Activated CD4-positive, alpha-beta T cell treated with anti-CD3 and anti-CD28 coated beads, Interleukin-2, amount 10 ng/mL, durations not matched to agents 24 days and 14 days (primary cell): ENCODE measurements around the gene L3MBTL1. TPM values are rescaled to one million over a fixed set of nuclear protein-coding genes. Genes with fewer than 3 reads are reported as not detected.

Source experiments
- DNase-seq: peaks from one replicate; pipeline ENCODE4 v3.0.0; 2022
- H3K27ac Mint-ChIP-seq: one replicate; pipeline ENCODE4 v1.8.0; 2022; ENCODE audit warnings: mild to moderate bottlenecking, mixed read lengths
- H3K27me3 Mint-ChIP-seq: one replicate; pipeline ENCODE4 v1.8.0; 2022; ENCODE audit warnings: mixed read lengths
- H3K36me3 Mint-ChIP-seq: one replicate; pipeline ENCODE4 v1.8.0; 2022; ENCODE audit warnings: low read depth, mild to moderate bottlenecking, mixed read lengths
- H3K4me1 Mint-ChIP-seq: one replicate; pipeline ENCODE4 v1.8.0; 2021; ENCODE audit warnings: mixed read lengths
- H3K4me3 Mint-ChIP-seq: one replicate; pipeline ENCODE4 v1.8.0; 2022; ENCODE audit warnings: mild to moderate bottlenecking, moderate library complexity, mixed read lengths
- H3K9me3 Mint-ChIP-seq: one replicate; pipeline ENCODE4 v1.8.0; 2021; ENCODE audit warnings: mixed read lengths
- intact Hi-C: fragments of 100-400 bp; cut with micrococcal nuclease; formaldehyde crosslinking; loops from one replicate; pipeline ENCODE4 v1.15.1; 2023
- total RNA-seq: library from RNA; stranded (reverse); gene quantifications from 2 replicates; pipeline ENCODE4 v1.2.3, GENCODE V29; 2022

Gene L3MBTL1
- total RNA-seq, 1 donor from 2014 or later = 9.9 TPM

- Mint-ChIP-seq H3K9me3 (no peaks in the 10 kb centered on the region), H3K27me3 (no peaks in the 10 kb centered on the region), H3K4me1 (peaks cover 6% of the 10 kb centered on the region), H3K4me3 (peak overlapping the region; percentile 97), H3K27ac (peak overlapping the region; percentile 93), H3K36me3 (peaks cover 5% of the 10 kb centered on the region)
- intact Hi-C loops = loop anchor here (1.0 to 2.0 kb wide), 2 partner anchors 58 to 65 kb away; partner anchors contain the start of gene SRSF6
- no peak for DNase-seq
Observed at GRCh38 chr20:43514648-43514999, 7.1 kb downstream of the L3MBTL1 start.

- Mint-ChIP-seq H3K27me3 (no peaks in the 10 kb centered on the region), H3K27ac (no peak overlapping the region), H3K4me1 (peaks cover 6% of the 10 kb centered on the region), H3K9me3 (no peaks in the 10 kb centered on the region), H3K36me3 (peaks cover 5% of the 10 kb centered on the region), H3K4me3 (peak overlapping the region; percentile 97)
- intact Hi-C loops = loop anchor here (2.0 kb wide), 1 partner anchor 59 kb away; the partner anchor contains the start of gene SRSF6
- DNase-seq = no peak
Observed at GRCh38 chr20:43515628-43516027, 8.1 kb downstream of the L3MBTL1 start.

GRCh38 chr20:43516251-43516824, 8.8 kb downstream of the L3MBTL1 start:
- Mint-ChIP-seq H3K9me3 (no peaks in the 10 kb centered on the region), H3K27ac (no peak overlapping the region)
- intact Hi-C loops = no loop called here

GRCh38 chr20:43520074-43520630, 12.7 kb downstream of the L3MBTL1 start:
- peaks cover 6% of the 10 kb centered on the region for H3K4me1 Mint-ChIP-seq
- DNase-seq = no peak
- peaks cover 5% of the 10 kb centered on the region for H3K36me3 Mint-ChIP-seq
- intact Hi-C loops = no loop called here
- peaks cover 3% of the 10 kb centered on the region for H3K27me3 Mint-ChIP-seq
- no peaks in the 10 kb centered on the region for H3K9me3 Mint-ChIP-seq
- H3K4me3 Mint-ChIP-seq = no peak overlapping the region
- H3K27ac Mint-ChIP-seq = no peak overlapping the region

More at GRCh38 chr20:43516251-43516824, 8.8 kb downstream of the L3MBTL1 start:
- DNase-seq = no peak
- Mint-ChIP-seq H3K4me3 (no peak overlapping the region), H3K27me3 (peaks cover 2% of the 10 kb centered on the region), H3K4me1 (peaks cover 6% of the 10 kb centered on the region), H3K36me3 (peaks cover 5% of the 10 kb centered on the region)

GRCh38 chr20:43525021-43525420, 17.5 kb downstream of the L3MBTL1 start:
- no peaks in the 10 kb centered on the region for H3K9me3 Mint-ChIP-seq
- no peak overlapping the region for H3K27ac Mint-ChIP-seq
- H3K27me3 Mint-ChIP-seq = peaks cover 4% of the 10 kb centered on the region
- no peaks in the 10 kb centered on the region for H3K4me1 Mint-ChIP-seq
- no peak overlapping the region for H3K4me3 Mint-ChIP-seq
- intact Hi-C loops = no loop called here
- H3K36me3 Mint-ChIP-seq = no peaks in the 10 kb centered on the region
- no peak for DNase-seq

GRCh38 chr20:43528258-43528875, 20.9 kb downstream of the L3MBTL1 start:
- Mint-ChIP-seq H3K27me3 (peaks cover 1% of the 10 kb centered on the region), H3K36me3 (no peaks in the 10 kb centered on the region), H3K4me1 (no peaks in the 10 kb centered on the region), H3K4me3 (no peak overlapping the region), H3K9me3 (no peaks in the 10 kb centered on the region), H3K27ac (no peak overlapping the region)
- intact Hi-C loops = no loop called here
- no peak for DNase-seq

GRCh38 chr20:43529051-43529450, 21.6 kb downstream of the L3MBTL1 start:
- H3K9me3 Mint-ChIP-seq = no peaks in the 10 kb centered on the region
- H3K27me3 Mint-ChIP-seq = peaks cover 1% of the 10 kb centered on the region
- intact Hi-C loops = no loop called here
- H3K27ac Mint-ChIP-seq = no peak overlapping the region
- H3K4me3 Mint-ChIP-seq = no peak overlapping the region
- DNase-seq = no peak
- H3K36me3 Mint-ChIP-seq = no peaks in the 10 kb centered on the region
- no peaks in the 10 kb centered on the region for H3K4me1 Mint-ChIP-seq

GRCh38 chr20:43529457-43530153, 22.1 kb downstream of the L3MBTL1 start:
- H3K27me3 Mint-ChIP-seq = peaks cover 1% of the 10 kb centered on the region
- DNase-seq = no peak
- intact Hi-C loops = no loop called here

GRCh38 chr20:43530321-43531090, 23.0 kb downstream of the L3MBTL1 start:
- Mint-ChIP-seq H3K27ac (no peak overlapping the region), H3K27me3 (peaks cover 1% of the 10 kb centered on the region), H3K4me3 (no peak overlapping the region), H3K36me3 (no peaks in the 10 kb centered on the region), H3K4me1 (no peaks in the 10 kb centered on the region), H3K9me3 (no peaks in the 10 kb centered on the region)
- DNase-seq = no peak
- intact Hi-C loops = no loop called here

More at GRCh38 chr20:43529457-43530153, 22.1 kb downstream of the L3MBTL1 start:
- no peak overlapping the region for H3K4me3 Mint-ChIP-seq
- no peaks in the 10 kb centered on the region for H3K4me1 Mint-ChIP-seq
- no peaks in the 10 kb centered on the region for H3K9me3 Mint-ChIP-seq
- H3K36me3 Mint-ChIP-seq = no peaks in the 10 kb centered on the region
- no peak overlapping the region for H3K27ac Mint-ChIP-seq

- intact Hi-C loops = no loop called here
- H3K4me1 Mint-ChIP-seq = no peaks in the 10 kb centered on the region
- peaks cover 1% of the 10 kb centered on the region for H3K27me3 Mint-ChIP-seq
- H3K27ac Mint-ChIP-seq = no peak overlapping the region
- no peak overlapping the region for H3K4me3 Mint-ChIP-seq
- no peaks in the 10 kb centered on the region for H3K9me3 Mint-ChIP-seq
- no peaks in the 10 kb centered on the region for H3K36me3 Mint-ChIP-seq
- no peak for DNase-seq
Observed at GRCh38 chr20:43531091-43531443, 23.6 kb downstream of the L3MBTL1 start.

- Mint-ChIP-seq H3K4me1 (no peaks in the 10 kb centered on the region), H3K27me3 (no peaks in the 10 kb centered on the region), H3K36me3 (peaks cover 3% of the 10 kb centered on the region), H3K4me3 (no peak overlapping the region), H3K9me3 (no peaks in the 10 kb centered on the region), H3K27ac (no peak overlapping the region)
- DNase-seq = no peak
- intact Hi-C loops = no loop called here
Observed at GRCh38 chr20:43532416-43533055, 25.0 kb downstream of the L3MBTL1 start.

GRCh38 chr20:43533060-43533459, 25.6 kb downstream of the L3MBTL1 start:
- H3K27me3 Mint-ChIP-seq = no peaks in the 10 kb centered on the region
- no peak overlapping the region for H3K4me3 Mint-ChIP-seq
- no peak for DNase-seq
- H3K27ac Mint-ChIP-seq = no peak overlapping the region
- no peaks in the 10 kb centered on the region for H3K9me3 Mint-ChIP-seq
- H3K4me1 Mint-ChIP-seq = no peaks in the 10 kb centered on the region
- intact Hi-C loops = no loop called here
- peaks cover 3% of the 10 kb centered on the region for H3K36me3 Mint-ChIP-seq

- intact Hi-C loops = no loop called here
- Mint-ChIP-seq H3K4me3 (no peak overlapping the region), H3K9me3 (no peaks in the 10 kb centered on the region), H3K4me1 (no peaks in the 10 kb centered on the region), H3K27me3 (no peaks in the 10 kb centered on the region), H3K27ac (no peak overlapping the region), H3K36me3 (peaks cover 3% of the 10 kb centered on the region)
- DNase-seq = no peak
Observed at GRCh38 chr20:43534016-43534415, 26.5 kb downstream of the L3MBTL1 start.
